OCI-LY1 (cell line): ENCODE measurements around the gene CCIN.

Experiments
- H2AFZ ChIP-seq: fragments of 200-600 bp; sonication (generic), shearing (Covaris generic); 2 replicates; pipeline ENCODE4 v1.6.0; 2014; ENCODE audit warnings: antibody characterized with exemption, mild to moderate bottlenecking, low read length
- H3F3A ChIP-seq: fragments of 200-600 bp; sonication (generic), shearing (Covaris generic); 2 replicates; pipeline ENCODE4 v1.6.0; 2014; ENCODE audit warnings: mild to moderate bottlenecking, antibody characterized with exemption, low read length, moderate library complexity; ENCODE audit not compliant: insufficient read depth
- H3K27ac ChIP-seq: fragments of 200-600 bp; sonication (generic); 2 replicates; pipeline ENCODE4 v1.5.1; 2014; ENCODE audit warnings: low read length, mixed run types, mild to moderate bottlenecking, low read depth; ENCODE audit not compliant: poor library complexity, severe bottlenecking
- H3K27me3 ChIP-seq: fragments of 200-600 bp; sonication (generic); 2 replicates; pipeline ENCODE4 v1.6.0; 2014; ENCODE audit warnings: antibody characterized with exemption, mild to moderate bottlenecking, low read length, moderate library complexity; ENCODE audit not compliant: insufficient read depth
- H3K36me3 ChIP-seq: fragments of 200-600 bp; sonication (generic); 2 replicates; pipeline ENCODE4 v1.6.1; 2014; ENCODE audit warnings: mild to moderate bottlenecking, antibody characterized with exemption, low read length, moderate library complexity, mixed read lengths; ENCODE audit not compliant: insufficient read depth
- H3K4me1 ChIP-seq: fragments of 200-600 bp; sonication (generic); 2 replicates; pipeline ENCODE4 v1.5.1; 2014; ENCODE audit warnings: mild to moderate bottlenecking, low read length, moderate library complexity; ENCODE audit not compliant: insufficient read depth, severe bottlenecking
- H3K4me2 ChIP-seq: fragments of 200-600 bp; sonication (generic), shearing (Covaris generic); 2 replicates; pipeline ENCODE4 v1.6.1; 2014; ENCODE audit warnings: low read length
- H3K4me3 ChIP-seq: fragments of 200-600 bp; sonication (generic); 2 replicates; pipeline ENCODE4 v1.5.1; 2014; ENCODE audit warnings: low read length, low read depth, mild to moderate bottlenecking, mixed read lengths; ENCODE audit not compliant: poor library complexity, severe bottlenecking
- H3K79me2 ChIP-seq: fragments of 200-600 bp; shearing (Covaris generic); 2 replicates; pipeline ENCODE4 v1.6.1; 2016; ENCODE audit warnings: mixed run types, low read length, mixed read lengths; ENCODE audit not compliant: insufficient read depth
- H3K9ac ChIP-seq: fragments of 200-600 bp; sonication (generic), shearing (Covaris generic); 2 replicates; pipeline ENCODE4 v1.6.1; 2014; ENCODE audit warnings: mild to moderate bottlenecking, low read length, mixed read lengths
- H3K9me2 ChIP-seq: fragments of 200-600 bp; sonication (generic), shearing (Covaris generic); 2 replicates; pipeline ENCODE4 v1.6.1; 2014; ENCODE audit warnings: low read depth, mild to moderate bottlenecking, low read length, mixed read lengths
- H3K9me3 ChIP-seq: fragments of 200-600 bp; shearing (Covaris generic); 2 replicates; pipeline ENCODE4 v1.6.1; 2014; ENCODE audit warnings: low read length, mixed read lengths
- H4K20me1 ChIP-seq: fragments of 200-600 bp; sonication (generic), shearing (Covaris generic); 2 replicates; pipeline ENCODE4 v1.6.0; 2016; ENCODE audit warnings: mild to moderate bottlenecking, low read length; ENCODE audit not compliant: insufficient read depth
- CTCF ChIP-seq: fragments of 200-600 bp; sonication (generic), shearing (Covaris generic); IDR thresholded peaks from 2 replicates; pipeline ENCODE4 v1.5.1; 2017; ENCODE audit warnings: mild to moderate bottlenecking, antibody characterized with exemption, low read length, moderate library complexity, mixed read lengths
- EZH2 ChIP-seq: fragments of 200-600 bp; sonication (generic), shearing (Covaris generic); IDR thresholded peaks from 2 replicates; pipeline ENCODE4 v1.8.0; 2017; ENCODE audit warnings: borderline replicate concordance, mixed run types, mild to moderate bottlenecking, antibody characterized with exemption, low read length, moderate library complexity, mixed read lengths

Gene CCIN

GRCh38 chr9:36121971-36122370 is 47.2 kb upstream of the CCIN start:
- Histone ChIP-seq H3K36me3 (no peaks in the 10 kb centered on the region), H4K20me1 (no peaks in the 10 kb centered on the region), H3K4me1 (no peaks in the 10 kb centered on the region), H3K9ac (no peak overlapping the region), H3K27me3 (no peaks in the 10 kb centered on the region), H3K79me2 (no peaks in the 10 kb centered on the region), H3K27ac (no peak overlapping the region), H3F3A (no peaks in the 10 kb centered on the region), H3K9me3 (no peaks in the 10 kb centered on the region), H2AFZ (no peak overlapping the region), H3K4me2 (no peak overlapping the region), H3K4me3 (no peak overlapping the region), H3K9me2 (no peaks in the 10 kb centered on the region)
- TF ChIP-seq EZH2 (no peak), CTCF (no peak)

DNA sequence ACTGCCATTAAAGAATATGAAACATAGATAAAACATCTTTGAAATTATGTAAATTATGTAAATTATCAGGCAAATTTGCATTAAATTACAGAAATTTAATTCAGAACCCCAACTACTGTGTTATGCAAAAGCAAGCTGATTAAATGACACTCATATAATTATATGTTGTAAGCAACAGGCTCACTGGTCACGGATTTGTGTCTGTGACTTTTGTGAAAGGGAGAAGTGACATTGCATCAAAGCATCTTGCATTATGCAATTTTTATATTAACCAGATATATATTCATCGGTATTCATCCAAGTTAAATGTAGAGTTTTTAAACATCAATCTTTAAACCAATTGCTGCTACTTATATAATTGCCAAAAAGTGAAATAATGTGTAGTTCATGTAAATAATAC is 45.7 kb upstream of the CCIN start:
- no peak overlapping the region for H2AFZ ChIP-seq
- no peak overlapping the region for H3K9ac ChIP-seq
- no peaks in the 10 kb centered on the region for H3K79me2 ChIP-seq
- no peak overlapping the region for H3K4me3 ChIP-seq
- H4K20me1 ChIP-seq = no peaks in the 10 kb centered on the region
- no peaks in the 10 kb centered on the region for H3K9me3 ChIP-seq
- no peak for TF ChIP-seq EZH2
- no peak for TF ChIP-seq CTCF
- H3K27ac ChIP-seq = no peak overlapping the region
- no peaks in the 10 kb centered on the region for H3K4me1 ChIP-seq
- H3K27me3 ChIP-seq = no peaks in the 10 kb centered on the region
- no peaks in the 10 kb centered on the region for H3K36me3 ChIP-seq
- no peaks in the 10 kb centered on the region for H3F3A ChIP-seq
- H3K9me2 ChIP-seq = no peaks in the 10 kb centered on the region
- no peak overlapping the region for H3K4me2 ChIP-seq

DNA sequence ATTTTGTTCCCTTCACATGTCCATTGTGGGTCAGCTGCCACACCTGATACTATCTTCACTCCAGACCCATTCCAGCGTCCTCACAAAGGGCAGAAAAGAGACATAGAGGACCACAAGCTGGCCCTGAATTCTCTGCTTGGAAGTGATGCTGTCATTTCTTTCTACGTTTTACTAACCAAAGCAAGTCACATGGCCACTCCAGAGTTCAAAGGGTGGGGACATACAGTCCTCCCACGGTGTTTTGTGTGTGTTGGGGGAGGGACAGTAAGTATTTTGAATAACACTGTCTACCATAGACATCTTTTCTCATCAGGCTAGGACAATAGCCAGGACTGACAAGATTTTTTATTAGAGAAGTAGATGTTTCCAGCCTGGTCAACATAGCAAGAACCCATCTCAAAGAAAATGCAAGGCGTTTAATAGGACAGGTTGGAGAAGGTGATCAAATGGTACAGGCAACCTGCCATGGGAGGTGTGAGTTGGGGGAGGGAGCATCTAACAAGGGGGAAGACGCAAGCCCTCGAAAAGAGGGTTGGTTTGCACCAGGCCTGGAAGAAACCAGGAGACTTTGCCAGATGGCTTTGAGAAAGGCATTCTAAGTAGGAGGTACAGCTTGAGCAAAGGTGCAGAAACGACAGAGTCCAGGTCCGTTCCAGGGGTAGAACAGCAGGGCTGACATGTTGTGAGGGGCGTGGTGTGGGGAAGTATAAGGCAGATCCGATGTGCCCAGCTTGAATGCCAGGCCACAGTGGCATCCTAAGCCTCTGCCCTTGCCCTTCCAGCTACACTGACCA is 43.9 kb upstream of the CCIN start:
- Histone ChIP-seq H3K9me2 (no peaks in the 10 kb centered on the region), H3F3A (no peaks in the 10 kb centered on the region), H3K27ac (no peak overlapping the region), H3K36me3 (no peaks in the 10 kb centered on the region), H3K9ac (no peak overlapping the region), H3K9me3 (no peaks in the 10 kb centered on the region), H3K79me2 (no peaks in the 10 kb centered on the region), H3K27me3 (no peaks in the 10 kb centered on the region), H2AFZ (no peak overlapping the region), H3K4me2 (no peak overlapping the region), H3K4me3 (no peak overlapping the region), H4K20me1 (no peaks in the 10 kb centered on the region), H3K4me1 (no peaks in the 10 kb centered on the region)
- no peak for TF ChIP-seq CTCF
- no peak for TF ChIP-seq EZH2
